HL-60 (cell line): Measurements from ENCODE around the gene SLC25A21.

Experiments used
- CTCF ChIP-seq: IDR thresholded peaks from one replicate; pipeline ENCODE4 v1.5.1; 2011; ENCODE audit warnings: low read length, control low read depth, inconsistent platforms; ENCODE audit not compliant: insufficient read depth
- GABPA ChIP-seq: IDR thresholded peaks from 2 replicates; pipeline ENCODE4 v1.6.1; 2012; ENCODE audit warnings: low read depth
- POLR2AphosphoS5 ChIP-seq: IDR thresholded peaks from 2 replicates; pipeline ENCODE4 v1.6.1; 2012; ENCODE audit warnings: low read depth
- REST ChIP-seq: IDR thresholded peaks from 2 replicates; pipeline ENCODE4 v1.6.1; 2012; ENCODE audit warnings: low read depth; ENCODE audit not compliant: insufficient replicate concordance
- SPI1 ChIP-seq: IDR thresholded peaks from 2 replicates; pipeline ENCODE4 v1.6.1; 2012; ENCODE audit warnings: low read depth, mild to moderate bottlenecking, borderline replicate concordance

GRCh38 chr14:37168721-37169120 lies 3.7 kb downstream of the SLC25A21 start:
- TF ChIP-seq CTCF (no peak), GABPA (no peak), POLR2AphosphoS5 (no peak), REST (no peak), SPI1 (no peak)
